ENCODE results near the gene SSBP3.

- TF ChIP-seq POLR2A (IDR thresholded peaks at IDR 0.05), result no peak
- TF ChIP-seq CTCF (IDR thresholded peaks at IDR 0.05), result no peak
These were observed 215.7 kb downstream of the SSBP3 start for GRCh38 chr1:54190526-54190925.
